HepG2 (cell line): Measurements from ENCODE around the gene PAN3. TPM values are rescaled to one million over a fixed set of nuclear protein-coding genes. Genes with fewer than 3 reads are reported as not detected.

Experiments used
- ATAC-seq: fragments of 200-7000 bp; cut with Tn5 transposase; 3 replicates; pipeline ENCODE4 v1.9.1; 2020; ENCODE audit warnings: mild to moderate bottlenecking, moderate library complexity
- BruUV-seq: library from RNA; stranded (reverse); fragments of 400-500 nt; replicated peaks from 2 replicates; lab custom pipeline; 2021; lab: Mats Ljungman, UMichigan
- CTCF ChIA-PET: fragments of 300-600 bp; formaldehyde crosslinking; extraction: SDS; loops from one replicate; lab custom pipeline; 2021; ENCODE audit warnings: low total read pairs, inconsistent platforms, low intra/inter-chr PET ratio; lab: Yijun Ruan, JAX
- POLR2A ChIA-PET: fragments of 350-600 bp; sonication (Branson Sonifier 250); formaldehyde crosslinking; loops from one replicate; lab custom pipeline; 2020; ENCODE audit warnings: antibody characterized with exemption, inconsistent platforms; lab: Yijun Ruan, JAX
- DNase-seq: peaks from one replicate; pipeline ENCODE4 v3.0.0-alpha.2; 2015; ENCODE audit warnings: low spot score
- FAIRE-seq: peaks from 3 replicates; lab custom pipeline; 2011; peaks lifted over from hg19 to GRCh38; lab: Jason Lieb, UNC
- H2AFZ ChIP-seq: one replicate; pipeline ENCODE4 v1.6.1; 2011; ENCODE audit warnings: low read length, inconsistent platforms
- H3K27ac ChIP-seq: fragments of 300-600 bp; 3 replicates; pipeline ENCODE4 v1.8.0; 2011; ENCODE audit warnings: mixed run types, mild to moderate bottlenecking, mixed read lengths, low read length, inconsistent platforms; ENCODE audit not compliant: insufficient read depth; ENCODE audit errors: extremely low read length
- H3K27me3 ChIP-seq, 2 experiments: fragments of 200-600 bp in 1 of 2; 2 replicates in 1 of 2; 3 replicates in 1 of 2; pipeline versions ENCODE4 v1.6.0 to v1.8.0; 2011; ENCODE audit warnings: low read length in 2 of 2, mild to moderate bottlenecking in 2 of 2, moderate library complexity in 2 of 2, inconsistent platforms in 1 of 2; ENCODE audit not compliant: insufficient read depth in 2 of 2, control insufficient read depth in 1 of 2
- H3K36me3 ChIP-seq, 2 experiments: fragments of 200-600 bp in 1 of 2; replicated peaks in 1 of 2; 2 replicates in 1 of 2; 3 replicates in 1 of 2; pipeline versions ENCODE4 v1.5.1 to v1.8.0; 2011; ENCODE audit warnings: low read length in 2 of 2, inconsistent platforms in 1 of 2; ENCODE audit not compliant: insufficient read depth in 2 of 2, control insufficient read depth in 1 of 2
- H3K4me1 ChIP-seq: 2 replicates; pipeline ENCODE4 v1.5.1; 2012; ENCODE audit warnings: low read length, inconsistent platforms; ENCODE audit not compliant: insufficient read depth
- H3K4me2 ChIP-seq: 2 replicates; pipeline ENCODE4 v1.6.0; 2011; ENCODE audit warnings: low read depth, low read length, inconsistent platforms
- H3K4me3 ChIP-seq, 3 experiments: fragments of 200-600 bp in 1 of 3; sonication (generic), shearing (Covaris generic) in 1 of 3; replicated peaks in 1 of 3; 2 replicates each; pipeline ENCODE4 v1.5.1; 2011 to 2016; ENCODE audit warnings: low read length in 3 of 3, inconsistent platforms in 2 of 3, low read depth in 2 of 3, mild to moderate bottlenecking in 2 of 3, control low read depth in 1 of 3, mixed read lengths in 1 of 3; ENCODE audit not compliant: insufficient read depth in 1 of 3
- H3K79me2 ChIP-seq: one replicate; pipeline ENCODE4 v1.6.1; 2011; ENCODE audit warnings: low read length, inconsistent platforms; ENCODE audit not compliant: insufficient read depth
- H3K9ac ChIP-seq: 2 replicates; pipeline ENCODE4 v1.6.0; 2011; ENCODE audit warnings: mild to moderate bottlenecking, low read depth, low read length, inconsistent platforms; ENCODE audit not compliant: insufficient read depth
- H3K9me3 ChIP-seq: 2 replicates; pipeline ENCODE4 v1.5.1; 2012; ENCODE audit warnings: mild to moderate bottlenecking, low read length
- H4K20me1 ChIP-seq: 2 replicates; pipeline ENCODE4 v1.6.0; 2011; ENCODE audit warnings: inconsistent platforms, mild to moderate bottlenecking, low read length, moderate library complexity; ENCODE audit not compliant: insufficient read depth
- AGO1 ChIP-seq: fragments of 200-400 bp; formaldehyde crosslinking; IDR thresholded peaks from 2 replicates; pipeline ENCODE4 v1.6.1; 2017; ENCODE audit warnings: mild to moderate bottlenecking, low read depth, low read length, moderate library complexity; ENCODE audit not compliant: poor library complexity, severe bottlenecking
- HDAC6 ChIP-seq: fragments of 200-600 bp; sonication (generic); IDR thresholded peaks from 2 replicates; pipeline ENCODE4 v1.7.0; 2017; ENCODE audit warnings: mild to moderate bottlenecking, antibody characterized with exemption, low read length, low read depth
- NFYB ChIP-seq: sonication (generic); formaldehyde crosslinking; IDR thresholded peaks from 2 replicates; pipeline ENCODE4 v1.4.0; 2020; ENCODE audit warnings: missing genetic modification reagents
- PHB2 ChIP-seq: fragments of 450-650 bp; IDR thresholded peaks from 2 replicates; pipeline ENCODE4 v1.6.1; 2018; ENCODE audit not compliant: partially characterized antibody
- SRSF1 ChIP-seq: fragments of 200-400 bp; formaldehyde crosslinking; optimal IDR thresholded peaks from 2 replicates; pipeline ENCODE3; 2017; ENCODE audit warnings: mild to moderate bottlenecking, low read depth, low read length, moderate library complexity
- ZKSCAN1 ChIP-seq: fragments of 150-350 bp; IDR thresholded peaks from 2 replicates; pipeline ENCODE4 v1.6.1; 2014; ENCODE audit warnings: low read length
- ZNF143 ChIP-seq: sonication (generic); formaldehyde crosslinking; IDR thresholded peaks from 2 replicates; pipeline ENCODE4 v1.4.0; 2020; ENCODE audit warnings: missing genetic modification reagents
- ZNF224 ChIP-seq: sonication (generic); formaldehyde crosslinking; IDR thresholded peaks from 2 replicates; pipeline ENCODE4 v1.5.0; 2020; ENCODE audit warnings: mild to moderate bottlenecking, missing genetic modification reagents
- ZNF260 ChIP-seq: sonication (generic); formaldehyde crosslinking; IDR thresholded peaks from 2 replicates; pipeline ENCODE4 v1.4.0; 2020; ENCODE audit warnings: missing genetic modification reagents, low read depth, mild to moderate bottlenecking, borderline replicate concordance
- ZNF788 ChIP-seq: sonication (generic); formaldehyde crosslinking; IDR thresholded peaks from 2 replicates; pipeline ENCODE4 v1.5.0; 2020; ENCODE audit warnings: mild to moderate bottlenecking, missing genetic modification reagents, borderline replicate concordance
- ZNF839 ChIP-seq: sonication (generic); formaldehyde crosslinking; IDR thresholded peaks from 2 replicates; pipeline ENCODE4 v1.4.0; 2020; ENCODE audit warnings: missing genetic modification reagents, mild to moderate bottlenecking, borderline replicate concordance
- WGBS: methylation state at CpG from one replicate; pipeline ENCODE4 v1.1.6; 2017; ENCODE audit warnings: low lambda C conversion rate; 5-methylcytosine and 5-hydroxymethylcytosine counted together
- in situ Hi-C: cut with HindIII; loops from 2 replicates; pipeline ENCODE4 v1.10.0; 2017; ENCODE audit warnings: low pct_unique_long_range_greater_than_20kb; ENCODE audit not compliant: extremely low pct_ligation_motif_present
- intact Hi-C: fragments of 100-400 bp; cut with micrococcal nuclease; formaldehyde crosslinking; loops from one replicate; pipeline ENCODE4 v1.10.0; 2022; ENCODE audit not compliant: unreplicated experiment
- polyA plus RNA-seq, 8 experiments: library from polyadenylated mRNA; depleted of rRNA in 3 of 8; stranded (reverse) in 7 of 8; unstranded in 1 of 8; fragments of >200 nt; fragmentation: Illumina TruSeq in 4 of 8; extraction: Trizol in 4 of 8; gene quantifications; 2 replicates each; pipeline versions ENCODE4 v1.2.1 to v1.2.3, GENCODE V29; 2011 to 2016; ENCODE audit warnings: low read depth in 4 of 8, missing spikeins in 1 of 8, mixed read lengths in 1 of 8; ENCODE audit not compliant: insufficient read depth in 1 of 8
- total RNA-seq, 5 experiments: library from RNA; depleted of rRNA; stranded (reverse); fragments of >200 nt; fragmentation: Illumina TruSeq; extraction: Trizol; gene quantifications; 2 replicates each; pipeline ENCODE4 v1.2.3, GENCODE V29; 2016; ENCODE audit warnings: low read depth in 1 of 5
- TF ChIP-seq, protein P1 (sequence below): sonication (generic); formaldehyde crosslinking; IDR thresholded peaks from 2 replicates; pipeline ENCODE4 v1.4.0; 2020; ENCODE audit warnings: mild to moderate bottlenecking, missing genetic modification reagents
- TF ChIP-seq, protein P2 (sequence below): IDR thresholded peaks from 2 replicates; pipeline ENCODE4 v1.6.1; 2016; ENCODE audit warnings: missing genetic modification reagents, missing compliant biosample characterization
- TF ChIP-seq, protein P3 (sequence below): sonication (generic); formaldehyde crosslinking; IDR thresholded peaks from 2 replicates; pipeline ENCODE4 v1.4.0; 2020; ENCODE audit warnings: missing genetic modification reagents, borderline replicate concordance
- TF ChIP-seq, protein P4 (sequence below): sonication (generic); formaldehyde crosslinking; IDR thresholded peaks from 2 replicates; pipeline ENCODE4 v1.5.1; 2020; ENCODE audit warnings: missing genetic modification reagents, mild to moderate bottlenecking, borderline replicate concordance
- TF ChIP-seq, protein P5 (sequence below): sonication (generic); formaldehyde crosslinking; IDR thresholded peaks from 2 replicates; pipeline ENCODE4 v1.5.0; 2020; ENCODE audit warnings: missing genetic modification reagents, mild to moderate bottlenecking, borderline replicate concordance

Gene PAN3
- total and polyA plus RNA-seq, 2 of the 13 experiments (the other 11 are each of a cell fraction or from before 2014, with no cell fraction given) = 9.7 to 10.6 TPM

DNA sequence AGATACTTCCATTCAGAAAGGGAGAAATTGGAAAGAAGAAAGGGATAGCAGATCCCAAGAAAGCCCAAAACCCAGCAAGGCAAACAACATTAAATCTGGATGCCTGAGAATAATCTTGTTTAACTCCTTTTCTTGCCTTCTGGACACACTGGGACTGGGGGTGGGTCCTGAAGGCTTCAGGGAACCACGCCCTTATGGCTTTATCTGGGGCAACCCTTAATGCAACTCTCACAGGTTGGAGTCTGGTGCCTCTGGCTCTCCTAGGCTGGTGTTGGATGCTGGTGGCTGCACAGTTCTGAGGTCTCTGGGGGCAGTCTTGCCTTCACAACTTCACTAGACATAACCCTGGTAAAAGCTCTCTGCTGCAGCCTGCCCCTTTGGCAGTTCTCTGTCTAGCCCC is 27.9 kb downstream of the PAN3 start:
- H3K4me2 ChIP-seq = no peak overlapping the region
- H3K27me3 ChIP-seq = no peaks in the 10 kb centered on the region
- intact Hi-C loops (no loop called here), in situ Hi-C loops (no loop called here)
- BruUV-seq = no TSS peak
- H3K36me3 ChIP-seq = no peaks in the 10 kb centered on the region
- ATAC-seq (no peak), FAIRE-seq (no peak), DNase-seq (no peak)
- H4K20me1 ChIP-seq = peaks cover 16% of the 10 kb centered on the region
- ChIA-PET POLR2A (no interaction called here), CTCF (no interaction called here)
- H3K9me3 ChIP-seq = no peaks in the 10 kb centered on the region
- no peak overlapping the region for H3K4me3 ChIP-seq
- no peak overlapping the region for H3K9ac ChIP-seq
- peaks cover 11% of the 10 kb centered on the region for H3K4me1 ChIP-seq
- WGBS = no CpG with 5 or more reads among the region's 1 CpG
- H3K27ac ChIP-seq = no peak overlapping the region
- H2AFZ ChIP-seq = no peak overlapping the region
- peaks cover 48% of the 10 kb centered on the region for H3K79me2 ChIP-seq
- TF ChIP-seq, protein P1, sequence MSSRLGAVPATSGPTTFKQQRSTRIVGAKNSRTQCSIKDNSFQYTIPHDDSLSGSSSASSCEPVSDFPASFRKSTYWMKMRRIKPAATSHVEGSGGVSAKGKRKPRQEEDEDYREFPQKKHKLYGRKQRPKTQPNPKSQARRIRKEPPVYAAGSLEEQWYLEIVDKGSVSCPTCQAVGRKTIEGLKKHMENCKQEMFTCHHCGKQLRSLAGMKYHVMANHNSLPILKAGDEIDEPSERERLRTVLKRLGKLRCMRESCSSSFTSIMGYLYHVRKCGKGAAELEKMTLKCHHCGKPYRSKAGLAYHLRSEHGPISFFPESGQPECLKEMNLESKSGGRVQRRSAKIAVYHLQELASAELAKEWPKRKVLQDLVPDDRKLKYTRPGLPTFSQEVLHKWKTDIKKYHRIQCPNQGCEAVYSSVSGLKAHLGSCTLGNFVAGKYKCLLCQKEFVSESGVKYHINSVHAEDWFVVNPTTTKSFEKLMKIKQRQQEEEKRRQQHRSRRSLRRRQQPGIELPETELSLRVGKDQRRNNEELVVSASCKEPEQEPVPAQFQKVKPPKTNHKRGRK = no peak
- TF ChIP-seq, protein P2, sequence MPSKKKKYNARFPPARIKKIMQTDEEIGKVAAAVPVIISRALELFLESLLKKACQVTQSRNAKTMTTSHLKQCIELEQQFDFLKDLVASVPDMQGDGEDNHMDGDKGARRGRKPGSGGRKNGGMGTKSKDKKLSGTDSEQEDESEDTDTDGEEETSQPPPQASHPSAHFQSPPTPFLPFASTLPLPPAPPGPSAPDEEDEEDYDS (CRISPR knock-in tag) = no peak
- no peak for TF ChIP-seq AGO1
- no peak for TF ChIP-seq SRSF1
- no peak for TF ChIP-seq PHB2
- TF ChIP-seq, protein P3, sequence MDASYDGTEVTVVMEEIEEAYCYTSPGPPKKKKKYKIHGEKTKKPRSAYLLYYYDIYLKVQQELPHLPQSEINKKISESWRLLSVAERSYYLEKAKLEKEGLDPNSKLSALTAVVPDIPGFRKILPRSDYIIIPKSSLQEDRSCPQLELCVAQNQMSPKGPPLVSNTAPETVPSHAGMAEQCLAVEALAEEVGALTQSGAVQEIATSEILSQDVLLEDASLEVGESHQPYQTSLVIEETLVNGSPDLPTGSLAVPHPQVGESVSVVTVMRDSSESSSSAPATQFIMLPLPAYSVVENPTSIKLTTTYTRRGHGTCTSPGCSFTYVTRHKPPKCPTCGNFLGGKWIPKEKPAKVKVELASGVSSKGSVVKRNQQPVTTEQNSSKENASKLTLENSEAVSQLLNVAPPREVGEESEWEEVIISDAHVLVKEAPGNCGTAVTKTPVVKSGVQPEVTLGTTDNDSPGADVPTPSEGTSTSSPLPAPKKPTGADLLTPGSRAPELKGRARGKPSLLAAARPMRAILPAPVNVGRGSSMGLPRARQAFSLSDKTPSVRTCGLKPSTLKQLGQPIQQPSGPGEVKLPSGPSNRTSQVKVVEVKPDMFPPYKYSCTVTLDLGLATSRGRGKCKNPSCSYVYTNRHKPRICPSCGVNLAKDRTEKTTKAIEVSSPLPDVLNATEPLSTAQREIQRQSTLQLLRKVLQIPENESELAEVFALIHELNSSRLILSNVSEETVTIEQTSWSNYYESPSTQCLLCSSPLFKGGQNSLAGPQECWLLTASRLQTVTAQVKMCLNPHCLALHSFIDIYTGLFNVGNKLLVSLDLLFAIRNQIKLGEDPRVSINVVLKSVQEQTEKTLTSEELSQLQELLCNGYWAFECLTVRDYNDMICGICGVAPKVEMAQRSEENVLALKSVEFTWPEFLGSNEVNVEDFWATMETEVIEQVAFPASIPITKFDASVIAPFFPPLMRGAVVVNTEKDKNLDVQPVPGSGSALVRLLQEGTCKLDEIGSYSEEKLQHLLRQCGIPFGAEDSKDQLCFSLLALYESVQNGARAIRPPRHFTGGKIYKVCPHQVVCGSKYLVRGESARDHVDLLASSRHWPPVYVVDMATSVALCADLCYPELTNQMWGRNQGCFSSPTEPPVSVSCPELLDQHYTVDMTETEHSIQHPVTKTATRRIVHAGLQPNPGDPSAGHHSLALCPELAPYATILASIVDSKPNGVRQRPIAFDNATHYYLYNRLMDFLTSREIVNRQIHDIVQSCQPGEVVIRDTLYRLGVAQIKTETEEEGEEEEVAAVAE (CRISPR knock-in tag) = no peak
- TF ChIP-seq ZKSCAN1 = no peak
- no peak for TF ChIP-seq HDAC6
- TF ChIP-seq NFYB (CRISPR knock-in tag) = no peak
- TF ChIP-seq ZNF143 (CRISPR knock-in tag) = no peak
- TF ChIP-seq, protein P4, sequence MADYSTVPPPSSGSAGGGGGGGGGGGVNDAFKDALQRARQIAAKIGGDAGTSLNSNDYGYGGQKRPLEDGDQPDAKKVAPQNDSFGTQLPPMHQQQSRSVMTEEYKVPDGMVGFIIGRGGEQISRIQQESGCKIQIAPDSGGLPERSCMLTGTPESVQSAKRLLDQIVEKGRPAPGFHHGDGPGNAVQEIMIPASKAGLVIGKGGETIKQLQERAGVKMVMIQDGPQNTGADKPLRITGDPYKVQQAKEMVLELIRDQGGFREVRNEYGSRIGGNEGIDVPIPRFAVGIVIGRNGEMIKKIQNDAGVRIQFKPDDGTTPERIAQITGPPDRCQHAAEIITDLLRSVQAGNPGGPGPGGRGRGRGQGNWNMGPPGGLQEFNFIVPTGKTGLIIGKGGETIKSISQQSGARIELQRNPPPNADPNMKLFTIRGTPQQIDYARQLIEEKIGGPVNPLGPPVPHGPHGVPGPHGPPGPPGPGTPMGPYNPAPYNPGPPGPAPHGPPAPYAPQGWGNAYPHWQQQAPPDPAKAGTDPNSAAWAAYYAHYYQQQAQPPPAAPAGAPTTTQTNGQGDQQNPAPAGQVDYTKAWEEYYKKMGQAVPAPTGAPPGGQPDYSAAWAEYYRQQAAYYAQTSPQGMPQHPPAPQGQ = no peak
- TF ChIP-seq ZNF224 (CRISPR knock-in tag) = no peak
- no peak for TF ChIP-seq ZNF788 (CRISPR knock-in tag)
- no peak for TF ChIP-seq ZNF260
- TF ChIP-seq ZNF839 (CRISPR knock-in tag) = no peak
- TF ChIP-seq, protein P5, sequence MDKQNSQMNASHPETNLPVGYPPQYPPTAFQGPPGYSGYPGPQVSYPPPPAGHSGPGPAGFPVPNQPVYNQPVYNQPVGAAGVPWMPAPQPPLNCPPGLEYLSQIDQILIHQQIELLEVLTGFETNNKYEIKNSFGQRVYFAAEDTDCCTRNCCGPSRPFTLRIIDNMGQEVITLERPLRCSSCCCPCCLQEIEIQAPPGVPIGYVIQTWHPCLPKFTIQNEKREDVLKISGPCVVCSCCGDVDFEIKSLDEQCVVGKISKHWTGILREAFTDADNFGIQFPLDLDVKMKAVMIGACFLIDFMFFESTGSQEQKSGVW (CRISPR knock-in tag) = no peak
